H9 (cell line): Measurements from ENCODE around the gene NUP133. TPM values are rescaled to one million over a fixed set of nuclear protein-coding genes. Genes with fewer than 3 reads are reported as not detected.

Experiments
- DNase-seq: peaks from one replicate; pipeline ENCODE4 v3.0.0-alpha.2; 2017
- H2AFZ ChIP-seq: one replicate; pipeline ENCODE4 v1.6.1; 2013; ENCODE audit warnings: mild to moderate bottlenecking, low read length, control low read depth, moderate library complexity
- H2AK5ac ChIP-seq: 2 replicates; pipeline ENCODE4 v1.6.1; 2013; ENCODE audit warnings: low read length, control low read depth, mixed read lengths; ENCODE audit not compliant: insufficient read length
- H2BK120ac ChIP-seq: one replicate; pipeline ENCODE4 v1.6.1; 2013; ENCODE audit warnings: low read depth, mild to moderate bottlenecking, low read length, control low read depth, inconsistent platforms; ENCODE audit not compliant: poor library complexity, severe bottlenecking
- H2BK12ac ChIP-seq: 2 replicates; pipeline ENCODE4 v1.6.1; 2013; ENCODE audit warnings: low read length, control low read depth, mixed read lengths, low read depth; ENCODE audit not compliant: insufficient read length
- H2BK15ac ChIP-seq: 2 replicates; pipeline ENCODE4 v1.6.1; 2013; ENCODE audit warnings: low read depth, low read length, control low read depth
- H2BK20ac ChIP-seq: one replicate; pipeline ENCODE4 v1.6.1; 2013; ENCODE audit warnings: low read depth, mild to moderate bottlenecking, low read length, control low read depth, inconsistent platforms; ENCODE audit not compliant: poor library complexity, severe bottlenecking
- H2BK5ac ChIP-seq: 2 replicates; pipeline ENCODE4 v1.6.1; 2013; ENCODE audit warnings: low read length, control low read depth, mixed read lengths; ENCODE audit not compliant: insufficient read length
- H3K14ac ChIP-seq: 2 replicates; pipeline ENCODE4 v1.6.1; 2013; ENCODE audit warnings: low read length, control low read depth; ENCODE audit not compliant: insufficient read depth
- H3K18ac ChIP-seq: 2 replicates; pipeline ENCODE4 v1.6.1; 2013; ENCODE audit warnings: low read depth, mild to moderate bottlenecking, mixed read lengths, low read length, control low read depth; ENCODE audit not compliant: insufficient read length
- H3K23ac ChIP-seq: 2 replicates; pipeline ENCODE4 v1.6.1; 2013; ENCODE audit warnings: low read length, control low read depth, mixed read lengths, low read depth; ENCODE audit not compliant: insufficient read length
- H3K23me2 ChIP-seq: 2 replicates; pipeline ENCODE4 v1.6.1; 2013; ENCODE audit warnings: low read depth, mild to moderate bottlenecking, mixed read lengths, low read length, control low read depth; ENCODE audit not compliant: insufficient read length, poor library complexity, severe bottlenecking
- H3K27ac ChIP-seq: 2 replicates; pipeline ENCODE4 v1.5.1; 2013; ENCODE audit warnings: low read length, control low read depth, mixed read lengths, low read depth; ENCODE audit not compliant: insufficient read length
- H3K27me3 ChIP-seq: 2 replicates; pipeline ENCODE4 v1.6.1; 2013; ENCODE audit warnings: low read length, control low read depth, inconsistent platforms; ENCODE audit not compliant: insufficient read depth
- H3K4ac ChIP-seq: 2 replicates; pipeline ENCODE4 v1.6.1; 2013; ENCODE audit warnings: low read depth, mild to moderate bottlenecking, control low read depth, inconsistent platforms, low read length, moderate library complexity
- H3K4me1 ChIP-seq: 2 replicates; pipeline ENCODE4 v1.6.1; 2013; ENCODE audit warnings: low read length, control low read depth, inconsistent platforms; ENCODE audit not compliant: insufficient read depth
- H3K4me2 ChIP-seq: 2 replicates; pipeline ENCODE4 v1.6.1; 2013; ENCODE audit warnings: low read length, control low read depth, mixed read lengths; ENCODE audit not compliant: insufficient read length, insufficient read depth
- H3K56ac ChIP-seq: 2 replicates; pipeline ENCODE4 v1.6.1; 2013; ENCODE audit warnings: low read depth, mild to moderate bottlenecking, mixed read lengths, low read length, control low read depth; ENCODE audit not compliant: insufficient read length
- H3K79me1 ChIP-seq: 2 replicates; pipeline ENCODE4 v1.6.1; 2013; ENCODE audit warnings: low read depth, mild to moderate bottlenecking, moderate library complexity, low read length, control low read depth, inconsistent platforms; ENCODE audit not compliant: insufficient read depth, poor library complexity, severe bottlenecking
- H3K79me2 ChIP-seq: 2 replicates; pipeline ENCODE4 v1.6.1; 2013; ENCODE audit warnings: low read length, control low read depth, inconsistent platforms; ENCODE audit not compliant: insufficient read depth
- H3K9ac ChIP-seq: 2 replicates; pipeline ENCODE4 v1.6.1; 2013; ENCODE audit warnings: low read length, control low read depth, mixed read lengths; ENCODE audit not compliant: insufficient read length; ENCODE audit errors: extremely low read depth
- H3K9me3 ChIP-seq: one replicate; pipeline ENCODE4 v1.6.1; 2013; ENCODE audit warnings: low read depth, low read length, inconsistent platforms; ENCODE audit not compliant: control insufficient read depth
- H3T11ph ChIP-seq: one replicate; pipeline ENCODE4 v1.6.1; 2013; ENCODE audit warnings: mild to moderate bottlenecking, low read length, control low read depth, inconsistent platforms
- H4K20me1 ChIP-seq: one replicate; pipeline ENCODE4 v1.6.1; 2013; ENCODE audit not compliant: control insufficient read depth, insufficient read length, insufficient read depth
- H4K5ac ChIP-seq: 2 replicates; pipeline ENCODE4 v1.6.1; 2013; ENCODE audit warnings: low read depth, mild to moderate bottlenecking, mixed read lengths, low read length, control low read depth; ENCODE audit not compliant: insufficient read length
- H4K8ac ChIP-seq: replicated peaks from 2 replicates; pipeline ENCODE4 v1.6.1; 2013; ENCODE audit warnings: low read length, control low read depth, mixed read lengths, low read depth; ENCODE audit not compliant: insufficient read length
- H4K91ac ChIP-seq: 2 replicates; pipeline ENCODE4 v1.6.1; 2013; ENCODE audit warnings: low read depth, mild to moderate bottlenecking, moderate library complexity, mixed read lengths, low read length, control low read depth; ENCODE audit not compliant: insufficient read length
- H3K27ac Mint-ChIP-seq, 3 experiments: 2 replicates in 2 of 3; 3 replicates in 1 of 3; pipeline ENCODE4 v1.8.0; 2020 to 2021; ENCODE audit warnings: mixed read lengths in 3 of 3, mild to moderate bottlenecking in 1 of 3, moderate library complexity in 1 of 3
- H3K27me3 Mint-ChIP-seq: 2 replicates; pipeline ENCODE4 v1.8.0; 2021; ENCODE audit warnings: low read depth, mild to moderate bottlenecking, moderate library complexity, mixed read lengths
- H3K36me3 Mint-ChIP-seq, 3 experiments: 2 replicates in 2 of 3; 3 replicates in 1 of 3; pipeline ENCODE4 v1.8.0; 2020 to 2021; ENCODE audit warnings: low read depth in 3 of 3, mixed read lengths in 3 of 3; ENCODE audit not compliant: insufficient read depth in 1 of 3
- H3K4me1 Mint-ChIP-seq, 2 experiments: 2 replicates each; pipeline ENCODE4 v1.8.0; 2020; ENCODE audit warnings: mixed read lengths in 2 of 2
- H3K4me3 Mint-ChIP-seq, 2 experiments: 2 replicates in 1 of 2; 3 replicates in 1 of 2; pipeline ENCODE4 v1.8.0; 2020 to 2021; ENCODE audit warnings: mild to moderate bottlenecking in 2 of 2, mixed read lengths in 2 of 2, moderate library complexity in 1 of 2
- H3K9me3 Mint-ChIP-seq, 2 experiments: 2 replicates in 1 of 2; 3 replicates in 1 of 2; pipeline ENCODE4 v1.8.0; 2020; ENCODE audit warnings: mild to moderate bottlenecking in 2 of 2, mixed read lengths in 2 of 2, moderate library complexity in 1 of 2
- CTCF ChIP-seq: fragments of 200-600 bp; sonication (generic); conservative IDR thresholded peaks from 3 replicates; pipeline ENCODE4 v1.8.0; 2021; ENCODE audit warnings: antibody characterized with exemption, mild to moderate bottlenecking
- WGBS: extraction: QIAGEN DNeasy Blood & Tissue Kit; methylation state at CpG from one replicate; pipeline ENCODE4 v1.1.7; 2013; ENCODE audit warnings: missing lambda C conversion rate, low lambda C conversion rate, mixed read lengths; ENCODE audit not compliant: insufficient read length; ENCODE audit errors: extremely low coverage; 5-methylcytosine and 5-hydroxymethylcytosine counted together
- total RNA-seq: library from RNA; stranded (reverse); gene quantifications from 2 replicates; pipeline ENCODE4 v1.2.1, GENCODE V29; 2021

The NUP133 gene
- total RNA-seq, 1 experiment from 2014 or later = 71.3 TPM

GRCh38 chr1:229411434-229412055 lies 96.6 kb downstream of the NUP133 start:
- Histone ChIP-seq H4K8ac (no peak overlapping the region), H2BK20ac (no peak overlapping the region), H3K9me3 (no peaks in the 10 kb centered on the region), H3K79me2 (no peaks in the 10 kb centered on the region), H3K27ac (no peak overlapping the region), H3K79me1 (no peaks in the 10 kb centered on the region), H4K91ac (no peak overlapping the region), H2AK5ac (no peak overlapping the region), H3K56ac (no peak overlapping the region), H3K23me2 (peaks cover 14% of the 10 kb centered on the region), H3K4ac (no peak overlapping the region), H3K18ac (no peak overlapping the region), H3K23ac (no peak overlapping the region), H3K9ac (no peak overlapping the region), H4K20me1 (no peaks in the 10 kb centered on the region), H4K5ac (no peak overlapping the region), H3K14ac (no peak overlapping the region), H3K4me1 (peaks cover 16% of the 10 kb centered on the region; the same call in 1 of the 2 replicates), H3K4me2 (no peak overlapping the region), H2BK120ac (no peak overlapping the region), H2BK12ac (no peak overlapping the region), H3T11ph (no peak overlapping the region), H2AFZ (no peak overlapping the region), H3K27me3 (peaks cover 7% of the 10 kb centered on the region; the same call in 1 of the 2 replicates), H2BK15ac (no peak overlapping the region), H2BK5ac (no peak overlapping the region)
- no peak for TF ChIP-seq CTCF
- no CpG with 5 or more reads among the region's 11 CpGs for WGBS
- no peak for DNase-seq
- H3K4me1 Mint-ChIP-seq = peaks cover 29 to 53% of the 10 kb centered on the region in 2 experiments
- peaks cover 61% of the 10 kb centered on the region for H3K27me3 Mint-ChIP-seq
- no peak overlapping the region for H3K27ac Mint-ChIP-seq
- no peaks in the 10 kb centered on the region; a peak in 1 of 5 replicates for H3K9me3 Mint-ChIP-seq
- peaks cover 0 to 1% (median 0%) of the 10 kb centered on the region in 3 experiments; a peak in 2 of 7 replicates for H3K36me3 Mint-ChIP-seq
- no peak overlapping the region for H3K4me3 Mint-ChIP-seq
